ENCODE measurements around the gene TNK1. TPM values are rescaled to one million over a fixed set of nuclear protein-coding genes. Genes with fewer than 3 reads are reported as not detected.

The TNK1 gene
- total RNA-seq, 1 experiment from 2014 or later, result 6.4 TPM

GRCh38 chr17:7398612-7399011, 17.7 kb downstream of the TNK1 start:
- intact Hi-C loops (cut with micrococcal nuclease), result no loop called here
- BruUV-seq (replicated peaks), result no TSS peak
- ChIA-PET POLR2A (interaction anchor here (0.9 to 1.2 kb wide), 3 partner anchors 16 to 162 kb away, joined by 3 read pairs; no protein-coding TSS in a partner anchor), CTCF (interaction anchor here (2.2 kb wide), 1 partner anchor 43 kb away, joined by 12 read pairs; the partner anchor contains the start of gene TMEM95)
- Mint-ChIP-seq H3K9me3 (ENCODE audit: unreplicated experiment) (no peaks in the 10 kb centered on the region), H3K4me1 (ENCODE audit: insufficient read depth, unreplicated experiment) (peaks cover 11% of the 10 kb centered on the region), H3K27ac (ENCODE audit: low read depth, unreplicated experiment) (no peak overlapping the region), H3K27me3 (ENCODE audit: insufficient read depth, unreplicated experiment) (no peaks in the 10 kb centered on the region), H3K36me3 (ENCODE audit: insufficient read depth, unreplicated experiment) (peaks cover 7% of the 10 kb centered on the region), H3K4me3 (ENCODE audit: unreplicated experiment) (no peak overlapping the region)
- TF ChIP-seq CTCF (IDR thresholded peaks at IDR 0.05; ENCODE audit: unreplicated experiment), result no peak
- no peak for DNase-seq (ENCODE audit: unreplicated experiment)

- ChIA-PET CTCF (interaction anchor here (0.6 to 1.7 kb wide), 10 partner anchors 28 to 285 kb away, joined by 3 to 6 read pairs (median 3); partner anchors contain the start of gene WRAP53), POLR2A (interaction anchor here (0.8 to 2.7 kb wide), 26 partner anchors 9 to 285 kb away, joined by 3 to 48 read pairs (median 6); partner anchors contain the start of genes DVL2, GABARAP, KCTD11 and MPDU1)
- TF ChIP-seq CTCF (IDR thresholded peaks at IDR 0.05; ENCODE audit: unreplicated experiment), result no peak
- peak overlapping the region; percentile 78 for H3K4me3 Mint-ChIP-seq (ENCODE audit: unreplicated experiment)
- no peaks in the 10 kb centered on the region for H3K9me3 Mint-ChIP-seq (ENCODE audit: unreplicated experiment)
- DNase-seq (ENCODE audit: unreplicated experiment), result no peak
- BruUV-seq (replicated peaks), result TSS peak; percentile 79
- no peaks in the 10 kb centered on the region for H3K27me3 Mint-ChIP-seq (ENCODE audit: insufficient read depth, unreplicated experiment)
- intact Hi-C loops (cut with micrococcal nuclease), result no loop called here
- peaks cover 16% of the 10 kb centered on the region for H3K4me1 Mint-ChIP-seq (ENCODE audit: insufficient read depth, unreplicated experiment)
- H3K27ac Mint-ChIP-seq (ENCODE audit: low read depth, unreplicated experiment), result peak overlapping the region; percentile 86
- H3K36me3 Mint-ChIP-seq (ENCODE audit: insufficient read depth, unreplicated experiment), result peaks cover 7% of the 10 kb centered on the region
These were observed 22.3 kb downstream of the TNK1 start for GRCh38 chr17:7403043-7403726.

- ChIA-PET CTCF (interaction anchor here (0.6 to 1.5 kb wide), 8 partner anchors 8 to 162 kb away, joined by 3 to 6 read pairs (median 3); no protein-coding TSS in a partner anchor), POLR2A (interaction anchor here (0.8 to 2.7 kb wide), 28 partner anchors 9 to 284 kb away, joined by 3 to 48 read pairs (median 5); partner anchors contain the start of genes DVL2, GABARAP, KCTD11 and MPDU1)
- peaks cover 16% of the 10 kb centered on the region for H3K4me1 Mint-ChIP-seq (ENCODE audit: insufficient read depth, unreplicated experiment)
- peaks cover 7% of the 10 kb centered on the region for H3K36me3 Mint-ChIP-seq (ENCODE audit: insufficient read depth, unreplicated experiment)
- H3K27me3 Mint-ChIP-seq (ENCODE audit: insufficient read depth, unreplicated experiment), result no peaks in the 10 kb centered on the region
- BruUV-seq (replicated peaks), result no TSS peak
- intact Hi-C loops (cut with micrococcal nuclease), result no loop called here
- DNase-seq (ENCODE audit: unreplicated experiment), result no peak
- H3K9me3 Mint-ChIP-seq (ENCODE audit: unreplicated experiment), result no peaks in the 10 kb centered on the region
- H3K27ac Mint-ChIP-seq (ENCODE audit: low read depth, unreplicated experiment), result peak overlapping the region; percentile 86
- peak overlapping the region; percentile 78 for H3K4me3 Mint-ChIP-seq (ENCODE audit: unreplicated experiment)
- TF ChIP-seq CTCF (IDR thresholded peaks at IDR 0.05; ENCODE audit: unreplicated experiment), result no peak
These were observed 22.8 kb downstream of the TNK1 start for GRCh38 chr17:7403727-7403976.

- no peak for TF ChIP-seq CTCF (IDR thresholded peaks at IDR 0.05; ENCODE audit: unreplicated experiment)
- POLR2A ChIA-PET, result interaction anchor here (0.7 to 2.7 kb wide), 35 partner anchors 9 to 617 kb away, joined by 3 to 48 read pairs (median 4); partner anchors contain the start of genes DVL2, GABARAP, KCTD11 and MPDU1
- H3K27ac Mint-ChIP-seq (ENCODE audit: low read depth, unreplicated experiment), result peak within 1 kb of the TSS; percentile 86
- DNase-seq (ENCODE audit: unreplicated experiment), result peak; percentile 99
- H3K36me3 Mint-ChIP-seq (ENCODE audit: insufficient read depth, unreplicated experiment), result peaks cover 7% of the 10 kb centered on the region
- peak within 1 kb of the TSS; percentile 78 for H3K4me3 Mint-ChIP-seq (ENCODE audit: unreplicated experiment)
- CTCF ChIA-PET, result interaction anchor here (0.6 to 1.5 kb wide), 8 partner anchors 9 to 162 kb away, joined by 3 to 4 read pairs (median 3); no protein-coding TSS in a partner anchor
- H3K27me3 Mint-ChIP-seq (ENCODE audit: insufficient read depth, unreplicated experiment), result no peaks in the 10 kb centered on the region
- H3K9me3 Mint-ChIP-seq (ENCODE audit: unreplicated experiment), result no peaks in the 10 kb centered on the region
- intact Hi-C loops (cut with micrococcal nuclease), result loop anchor here (1.0 to 2.0 kb wide), 2 partner anchors 31 to 47 kb away; partner anchors contain the start of gene TMEM102
- H3K4me1 Mint-ChIP-seq (ENCODE audit: insufficient read depth, unreplicated experiment), result peaks cover 16% of the 10 kb centered on the region
- no TSS peak for BruUV-seq (replicated peaks)
These were observed 23.3 kb downstream of the TNK1 start, which contains the start of gene TMEM256 for GRCh38 chr17:7403977-7404736. TSS of gene TMEM256 (minus strand) at chr17:7404097. CDS start at chr17:7404084, 13 bp downstream.
